ENCODE measurements around the gene EHD4.

- TF ChIP-seq CTCF (IDR thresholded peaks at IDR 0.05) (no peak), RFX5 (IDR thresholded peaks at IDR 0.05) (no peak), POLR2A (IDR thresholded peaks at IDR 0.05; ENCODE audit: low read length) (no peak)
Observed at GRCh38 chr15:42009022-42009421, 36.7 kb upstream of the EHD4 start.

Measured in A549 (cell line).